ENCODE results near the gene PEPD.

GRCh38 chr19:33518541-33518940 lies 3.0 kb downstream of the PEPD start:
- TF ChIP-seq, protein P1, sequence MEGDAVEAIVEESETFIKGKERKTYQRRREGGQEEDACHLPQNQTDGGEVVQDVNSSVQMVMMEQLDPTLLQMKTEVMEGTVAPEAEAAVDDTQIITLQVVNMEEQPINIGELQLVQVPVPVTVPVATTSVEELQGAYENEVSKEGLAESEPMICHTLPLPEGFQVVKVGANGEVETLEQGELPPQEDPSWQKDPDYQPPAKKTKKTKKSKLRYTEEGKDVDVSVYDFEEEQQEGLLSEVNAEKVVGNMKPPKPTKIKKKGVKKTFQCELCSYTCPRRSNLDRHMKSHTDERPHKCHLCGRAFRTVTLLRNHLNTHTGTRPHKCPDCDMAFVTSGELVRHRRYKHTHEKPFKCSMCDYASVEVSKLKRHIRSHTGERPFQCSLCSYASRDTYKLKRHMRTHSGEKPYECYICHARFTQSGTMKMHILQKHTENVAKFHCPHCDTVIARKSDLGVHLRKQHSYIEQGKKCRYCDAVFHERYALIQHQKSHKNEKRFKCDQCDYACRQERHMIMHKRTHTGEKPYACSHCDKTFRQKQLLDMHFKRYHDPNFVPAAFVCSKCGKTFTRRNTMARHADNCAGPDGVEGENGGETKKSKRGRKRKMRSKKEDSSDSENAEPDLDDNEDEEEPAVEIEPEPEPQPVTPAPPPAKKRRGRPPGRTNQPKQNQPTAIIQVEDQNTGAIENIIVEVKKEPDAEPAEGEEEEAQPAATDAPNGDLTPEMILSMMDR (conservative IDR thresholded peaks at IDR 0.05; ENCODE audit: low read depth, low read length) = no peak
- TF ChIP-seq SMC3 (IDR thresholded peaks at IDR 0.05; ENCODE audit: low read depth, low read length) = no peak
- TF ChIP-seq RFX5 (IDR thresholded peaks at IDR 0.05; ENCODE audit: low read depth, low read length) = no peak
